Large intestine (tissue), 3 donors: Measurements from ENCODE around the gene MRPL51. TPM values are rescaled to one million over a fixed set of nuclear protein-coding genes. Genes with fewer than 3 reads are reported as not detected.
A peak's percentile ranks its signal among the peaks of the same experiment; 100 is the strongest.

Source experiments
- DNase-seq, 2 donors: peaks; one replicate each; pipeline versions ENCODE4 v3.0.0 to v3.0.0-alpha.2; 2013
- H3K27ac ChIP-seq: one replicate; pipeline ENCODE4 v1.5.1; 2013; ENCODE audit warnings: low read length
- H3K27me3 ChIP-seq: 2 replicates; pipeline ENCODE4 v1.6.1; 2013; ENCODE audit warnings: low read length; ENCODE audit not compliant: control insufficient read depth, insufficient read depth
- H3K36me3 ChIP-seq: 2 replicates; pipeline ENCODE4 v1.6.1; 2013; ENCODE audit warnings: low read length; ENCODE audit not compliant: control insufficient read depth, insufficient read depth
- H3K4me1 ChIP-seq: one replicate; pipeline ENCODE4 v1.6.1; 2013; ENCODE audit warnings: low read length; ENCODE audit not compliant: control insufficient read depth, insufficient read depth
- H3K4me3 ChIP-seq: one replicate; pipeline ENCODE4 v1.5.1; 2013; ENCODE audit warnings: low read length
- H3K9me3 ChIP-seq: one replicate; pipeline ENCODE4 v1.6.1; 2013; ENCODE audit warnings: mild to moderate bottlenecking, low read depth, low read length, moderate library complexity; ENCODE audit not compliant: control insufficient read depth
- WGBS: methylation state at CpG from one replicate; pipeline ENCODE4 v1.1.5; 2013; ENCODE audit warnings: low lambda C conversion rate; ENCODE audit not compliant: insufficient coverage; 5-methylcytosine and 5-hydroxymethylcytosine counted together
- polyA plus RNA-seq: library from polyadenylated mRNA; unstranded; fragments of 120-200 nt; gene quantifications from one replicate; pipeline ENCODE4 v1.2.1, GENCODE V29; 2013

Gene MRPL51
- polyA plus RNA-seq, 1 donor = 103 TPM

DNA sequence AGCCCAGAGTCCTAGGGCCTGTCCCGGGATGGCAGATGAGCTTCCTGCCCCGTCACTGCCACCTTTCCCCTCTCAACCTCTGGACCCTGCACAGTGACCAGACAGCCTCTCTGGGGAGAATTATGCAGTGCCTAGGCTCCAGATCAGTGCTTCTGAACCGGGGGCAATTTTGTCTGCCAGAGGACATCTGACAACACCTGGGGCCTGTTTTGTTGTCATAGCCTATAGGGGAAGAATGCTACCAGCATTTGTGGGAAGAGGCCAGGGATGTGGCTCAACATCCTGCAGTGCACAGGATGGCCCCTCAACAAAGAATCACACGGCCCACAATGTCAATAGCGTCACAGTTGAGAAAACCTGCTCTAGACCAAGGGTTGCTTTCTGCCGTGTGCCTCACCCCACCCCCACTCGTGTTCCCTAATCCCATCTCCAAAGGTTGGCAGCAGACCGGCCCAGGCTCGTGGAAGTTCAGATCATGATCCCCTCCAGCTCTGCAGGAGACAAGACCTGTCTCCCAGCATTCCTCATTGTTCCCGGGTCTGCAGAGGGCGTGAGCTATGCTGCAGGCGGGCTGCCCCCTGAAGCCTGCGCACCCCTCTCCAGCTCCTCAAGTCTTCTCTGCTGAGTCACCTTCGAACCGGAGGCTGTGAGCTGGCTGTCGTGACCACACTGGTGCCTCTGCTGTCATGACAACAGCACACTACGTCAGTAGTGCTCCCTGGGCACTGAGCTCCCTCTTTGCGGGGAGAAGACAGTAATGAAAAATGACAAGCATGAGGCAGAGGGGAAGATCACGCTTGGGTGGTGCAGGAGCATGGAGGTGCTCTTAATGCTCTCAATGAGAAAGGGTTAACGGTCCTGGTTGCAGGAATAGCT is 39.2 kb upstream of the MRPL51 start:
- peaks cover 32% of the 10 kb centered on the region for H3K4me1 ChIP-seq

DNA sequence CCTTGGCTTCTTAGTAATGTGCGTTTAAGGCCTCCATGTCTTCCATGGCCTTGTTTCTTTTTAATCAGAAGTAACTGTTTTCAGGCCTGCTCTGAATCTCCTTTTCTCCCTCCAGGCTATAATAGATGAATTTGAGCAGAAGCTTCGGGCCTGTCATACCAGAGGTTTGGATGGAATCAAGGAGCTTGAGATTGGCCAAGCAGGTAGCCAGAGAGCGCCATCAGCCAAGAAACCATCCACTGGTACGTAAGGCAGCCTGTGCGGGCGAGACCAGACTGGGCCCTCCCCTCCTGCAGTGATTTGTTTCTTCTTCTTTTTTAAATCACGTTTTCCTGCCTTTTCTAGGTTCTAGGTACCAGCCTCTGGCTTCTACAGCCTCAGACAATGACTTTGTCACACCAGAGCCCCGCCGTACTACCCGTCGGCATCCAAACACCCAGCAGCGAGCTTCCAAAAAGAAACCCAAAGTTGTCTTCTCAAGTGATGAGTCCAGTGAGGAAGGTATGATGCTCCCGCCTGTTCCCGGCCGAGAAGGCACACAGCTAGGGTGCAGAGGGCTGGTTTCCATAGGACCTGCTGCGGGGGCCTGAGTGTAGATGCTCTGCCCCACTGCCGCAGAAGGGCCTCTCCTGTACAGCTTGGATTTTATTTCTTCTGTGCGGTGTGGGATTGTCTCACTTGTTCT is 37.7 kb upstream of the MRPL51 start:
- Histone ChIP-seq H3K4me1 (peaks cover 21% of the 10 kb centered on the region), H3K9me3 (no peaks in the 10 kb centered on the region), H3K27ac (no peak overlapping the region), H3K4me3 (no peak overlapping the region), H3K36me3 (peaks cover 56% of the 10 kb centered on the region), H3K27me3 (no peaks in the 10 kb centered on the region)
- 94% methylated on average over 3 of the region's 18 CpGs for WGBS
- no peak for DNase-seq

More for the DNA sequence above, 39.2 kb upstream of the MRPL51 start:
- WGBS = no CpG with 5 or more reads among the region's 20 CpGs
- peaks cover 55% of the 10 kb centered on the region for H3K36me3 ChIP-seq
- H3K9me3 ChIP-seq = no peaks in the 10 kb centered on the region
- DNase-seq = peak; percentile 79 to 86
- no peaks in the 10 kb centered on the region for H3K27me3 ChIP-seq
- H3K4me3 ChIP-seq = peak overlapping the region; percentile 99
- H3K27ac ChIP-seq = peak overlapping the region; percentile 98

GRCh38 chr12:6529291-6529737 is 36.3 kb upstream of the MRPL51 start:
- no peaks in the 10 kb centered on the region for H3K9me3 ChIP-seq
- no peak overlapping the region for H3K27ac ChIP-seq
- peaks cover 69% of the 10 kb centered on the region for H3K36me3 ChIP-seq
- peaks cover 19% of the 10 kb centered on the region for H3K4me1 ChIP-seq
- no peak overlapping the region for H3K4me3 ChIP-seq
- H3K27me3 ChIP-seq = no peaks in the 10 kb centered on the region
- no CpG with 5 or more reads among the region's 9 CpGs for WGBS
- no peak for DNase-seq

- no peak for DNase-seq
- H3K27me3 ChIP-seq = no peaks in the 10 kb centered on the region
- 80% methylated on average over 1 of the region's 17 CpGs for WGBS
- H3K9me3 ChIP-seq = no peaks in the 10 kb centered on the region
- no peak overlapping the region for H3K27ac ChIP-seq
- peaks cover 19% of the 10 kb centered on the region for H3K4me1 ChIP-seq
- peaks cover 74% of the 10 kb centered on the region for H3K36me3 ChIP-seq
- H3K4me3 ChIP-seq = no peak overlapping the region
Measured at GRCh38 chr12:6528539-6529235, 35.6 kb upstream of the MRPL51 start.

GRCh38 chr12:6527711-6528110 is 34.6 kb upstream of the MRPL51 start:
- no peak for DNase-seq
- Histone ChIP-seq H3K4me3 (no peak overlapping the region), H3K9me3 (no peaks in the 10 kb centered on the region), H3K36me3 (peaks cover 84% of the 10 kb centered on the region), H3K27me3 (no peaks in the 10 kb centered on the region), H3K27ac (no peak overlapping the region), H3K4me1 (peaks cover 13% of the 10 kb centered on the region)
- WGBS = no CpG with 5 or more reads among the region's 4 CpGs

DNA sequence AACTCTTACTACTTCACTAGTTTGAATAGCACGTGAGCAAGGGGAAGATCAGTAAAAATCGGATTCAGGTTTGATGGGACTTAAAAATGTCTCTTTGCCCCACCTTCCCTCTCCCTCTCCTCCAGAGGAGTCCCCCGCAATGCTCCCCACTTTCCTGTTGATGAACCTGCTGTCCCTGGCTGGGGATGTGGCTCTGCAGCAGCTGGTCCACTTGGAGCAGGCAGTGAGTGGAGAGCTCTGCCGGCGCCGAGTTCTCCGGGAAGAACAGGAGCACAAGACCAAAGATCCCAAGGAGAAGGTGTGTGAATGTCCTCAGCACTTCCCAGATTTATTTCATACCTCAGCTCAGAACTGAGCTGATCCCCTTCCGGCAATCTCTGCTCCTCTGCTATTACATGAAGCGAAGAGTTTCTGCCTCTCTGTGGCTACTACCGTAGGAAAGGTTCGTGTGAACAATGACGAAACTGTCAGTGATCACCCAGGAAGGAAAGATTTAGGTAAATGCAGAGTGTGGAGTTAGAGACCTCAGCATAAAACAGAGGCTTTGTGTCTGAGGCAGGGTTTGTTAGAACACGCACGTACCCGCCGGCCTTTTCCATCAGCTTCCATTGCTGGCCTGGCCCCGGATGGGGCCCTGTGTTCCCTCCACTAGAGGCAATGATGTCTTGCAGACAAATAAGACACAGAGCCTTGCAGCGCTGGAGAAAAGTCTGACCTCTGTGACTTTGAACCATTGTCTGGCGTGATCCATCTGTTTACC is 33.9 kb upstream of the MRPL51 start:
- WGBS = 71% methylated on average over 1 of the region's 19 CpGs
- Histone ChIP-seq H3K9me3 (no peaks in the 10 kb centered on the region), H3K36me3 (peaks cover 92% of the 10 kb centered on the region), H3K27ac (no peak overlapping the region), H3K27me3 (no peaks in the 10 kb centered on the region), H3K4me1 (peaks cover 5% of the 10 kb centered on the region), H3K4me3 (no peak overlapping the region)
- DNase-seq = no peak

DNA sequence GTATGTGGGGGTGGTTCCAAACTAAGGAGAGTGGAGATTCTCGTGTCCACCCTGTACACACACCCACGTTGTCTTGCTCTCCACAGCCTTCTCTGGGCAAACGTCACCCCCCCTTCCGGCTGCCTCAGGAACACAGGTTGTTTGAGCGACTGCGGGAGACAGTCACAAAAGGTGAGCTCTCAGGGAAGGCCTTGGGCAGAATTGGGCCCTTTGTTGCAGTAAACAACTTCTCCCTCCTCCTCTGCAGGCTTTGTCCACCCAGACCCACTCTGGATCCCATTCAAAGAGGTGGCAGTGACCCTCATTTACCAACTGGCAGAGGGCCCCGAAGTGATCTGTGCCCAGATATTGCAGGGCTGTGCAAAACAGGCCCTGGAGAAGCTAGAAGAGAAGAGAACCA is 33.1 kb upstream of the MRPL51 start:
- Histone ChIP-seq H3K27ac (no peak overlapping the region), H3K36me3 (peaks cover 98% of the 10 kb centered on the region), H3K4me1 (no peaks in the 10 kb centered on the region), H3K9me3 (no peaks in the 10 kb centered on the region), H3K27me3 (no peaks in the 10 kb centered on the region), H3K4me3 (no peak overlapping the region)
- no CpG with 5 or more reads among the region's 7 CpGs for WGBS
- DNase-seq = no peak

- no peak overlapping the region for H3K27ac ChIP-seq
- H3K4me3 ChIP-seq = no peak overlapping the region
- H3K9me3 ChIP-seq = no peaks in the 10 kb centered on the region
- DNase-seq = no peak
- H3K27me3 ChIP-seq = no peaks in the 10 kb centered on the region
- no peaks in the 10 kb centered on the region for H3K4me1 ChIP-seq
- peaks cover 97% of the 10 kb centered on the region for H3K36me3 ChIP-seq
- WGBS = 100% methylated on average over 1 of the region's 5 CpGs
Measured at GRCh38 chr12:6524648-6525047, 31.6 kb upstream of the MRPL51 start.

GRCh38 chr12:6523708-6524107 is 30.6 kb upstream of the MRPL51 start:
- Histone ChIP-seq H3K27ac (no peak overlapping the region), H3K36me3 (peaks cover 94% of the 10 kb centered on the region), H3K4me1 (no peaks in the 10 kb centered on the region), H3K4me3 (no peak overlapping the region), H3K27me3 (no peaks in the 10 kb centered on the region), H3K9me3 (no peaks in the 10 kb centered on the region)
- WGBS = no CpG with 5 or more reads among the region's 3 CpGs
- DNase-seq = no peak

- Histone ChIP-seq H3K27ac (no peak overlapping the region), H3K9me3 (no peaks in the 10 kb centered on the region), H3K4me1 (no peaks in the 10 kb centered on the region), H3K36me3 (peaks cover 86% of the 10 kb centered on the region), H3K4me3 (no peak overlapping the region), H3K27me3 (no peaks in the 10 kb centered on the region)
- DNase-seq = no peak
- WGBS = 100% methylated on average over 1 of the region's 10 CpGs
Measured at GRCh38 chr12:6522193-6522592, 29.1 kb upstream of the MRPL51 start.
